ENCODE data around the gene PRPF38B.
"Not testable (repeated sequence)": the region's sequence is repeated elsewhere in the genome, so short reads cannot be mapped to it uniquely, and the experiment has no call there.

Gene PRPF38B, protein sequence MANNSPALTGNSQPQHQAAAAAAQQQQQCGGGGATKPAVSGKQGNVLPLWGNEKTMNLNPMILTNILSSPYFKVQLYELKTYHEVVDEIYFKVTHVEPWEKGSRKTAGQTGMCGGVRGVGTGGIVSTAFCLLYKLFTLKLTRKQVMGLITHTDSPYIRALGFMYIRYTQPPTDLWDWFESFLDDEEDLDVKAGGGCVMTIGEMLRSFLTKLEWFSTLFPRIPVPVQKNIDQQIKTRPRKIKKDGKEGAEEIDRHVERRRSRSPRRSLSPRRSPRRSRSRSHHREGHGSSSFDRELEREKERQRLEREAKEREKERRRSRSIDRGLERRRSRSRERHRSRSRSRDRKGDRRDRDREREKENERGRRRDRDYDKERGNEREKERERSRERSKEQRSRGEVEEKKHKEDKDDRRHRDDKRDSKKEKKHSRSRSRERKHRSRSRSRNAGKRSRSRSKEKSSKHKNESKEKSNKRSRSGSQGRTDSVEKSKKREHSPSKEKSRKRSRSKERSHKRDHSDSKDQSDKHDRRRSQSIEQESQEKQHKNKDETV

DNA sequence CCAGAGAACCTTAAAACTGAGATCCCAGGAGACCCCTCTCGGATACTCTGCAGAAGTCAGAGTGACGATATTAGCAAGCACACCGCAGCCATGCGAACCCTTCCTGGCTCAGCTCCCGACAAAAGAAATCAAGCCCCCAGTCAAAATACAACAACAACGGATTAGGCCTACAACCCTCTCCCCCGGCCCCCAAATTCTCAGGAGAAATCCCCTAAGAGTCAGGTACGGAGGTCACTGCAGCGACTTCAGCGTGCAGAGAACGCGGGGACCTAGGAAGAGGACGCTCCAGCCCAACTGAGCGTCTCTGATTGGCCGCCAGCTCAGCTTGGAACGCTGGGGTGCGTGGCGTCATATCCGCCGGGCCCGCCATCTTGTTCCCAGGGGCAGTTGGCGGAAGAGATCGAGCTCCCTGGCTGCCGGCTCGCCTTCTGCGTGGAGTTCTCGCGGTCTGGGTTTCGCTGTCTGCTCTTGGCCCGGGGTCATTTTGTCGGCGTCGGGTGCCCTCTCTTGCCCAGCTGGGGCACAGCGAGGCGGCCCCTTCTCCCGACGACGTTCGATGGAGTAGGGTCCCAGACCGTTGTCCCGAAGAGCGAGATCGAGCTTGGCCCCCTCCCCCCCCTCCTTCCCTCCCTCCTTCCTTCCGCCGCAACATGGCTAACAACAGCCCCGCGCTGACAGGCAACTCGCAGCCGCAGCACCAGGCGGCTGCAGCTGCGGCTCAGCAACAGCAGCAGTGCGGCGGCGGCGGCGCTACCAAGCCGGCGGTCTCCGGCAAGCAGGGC lies at the start of gene PRPF38B:
Gene PRPF38B, plus strand, starts transcription at position 369 of the 782 bp plus-strand sequence. Its CDS starts 282 bp downstream, at position 651.
- peak; percentile 90 to 92 for DNase-seq (ENCODE audit: low read depth in 2 of 2)

DNA sequence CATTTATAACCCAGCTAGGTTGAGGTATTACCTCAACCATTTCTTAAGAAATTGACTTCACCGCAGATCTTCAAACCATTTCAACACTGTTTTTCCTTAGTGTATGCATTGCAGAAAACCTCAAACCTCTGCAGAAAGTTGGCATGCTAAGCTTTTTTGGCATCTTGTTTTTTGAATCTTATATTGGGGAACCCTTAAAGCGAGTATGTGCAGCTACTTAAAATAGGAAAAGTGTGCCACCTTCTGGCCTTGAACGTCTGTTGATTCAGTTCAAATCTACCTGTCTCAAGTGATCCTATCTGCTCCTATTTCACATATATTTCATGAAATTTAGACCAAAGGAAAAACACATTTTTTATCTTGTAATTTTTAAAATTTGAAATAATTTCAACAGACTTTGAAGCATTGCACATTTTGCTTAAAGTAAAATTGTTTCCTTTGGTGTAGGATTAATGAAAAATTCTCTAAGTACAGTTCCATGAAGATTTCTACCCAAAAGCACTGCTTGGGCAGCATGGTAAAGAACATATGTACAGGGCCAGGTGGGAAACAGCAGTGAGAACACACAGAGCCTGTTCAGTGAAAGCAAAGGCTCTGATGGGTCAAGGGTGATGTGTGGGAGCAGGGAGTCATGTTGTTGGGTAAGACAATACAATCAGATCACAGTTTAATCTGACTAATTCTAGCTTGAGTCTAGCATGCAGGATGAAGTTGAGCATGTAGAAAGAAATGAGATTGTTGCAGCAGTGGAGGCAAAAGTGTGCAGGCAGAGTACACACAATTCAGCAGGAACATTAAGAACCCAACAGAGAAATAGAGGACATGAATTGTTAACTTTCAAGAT lies 48.4 kb upstream of the PRPF38B start:
- no peak for DNase-seq (ENCODE audit: low read depth in 2 of 2)

DNA sequence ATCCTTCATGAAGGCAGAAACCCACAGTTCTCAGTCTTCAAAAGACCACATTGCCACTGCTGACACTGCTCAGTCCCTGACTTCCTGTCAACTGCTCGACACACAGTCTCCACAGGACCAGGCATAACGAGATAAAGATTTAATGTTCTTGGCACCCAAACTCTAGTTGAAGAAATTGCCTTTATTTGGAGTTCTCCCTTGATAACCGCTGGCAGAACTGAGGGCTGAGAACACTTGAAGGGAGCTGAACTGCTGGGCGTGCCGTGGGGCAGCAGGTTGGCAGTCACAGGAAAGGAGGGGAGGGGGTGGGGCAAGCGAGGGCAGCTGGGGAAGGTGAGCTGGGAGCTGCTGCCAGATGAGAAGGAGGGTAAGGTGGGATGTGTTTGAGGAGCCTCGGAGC lies 47.1 kb upstream of the PRPF38B start:
- no peak for DNase-seq (ENCODE audit: low read depth in 2 of 2)

DNA sequence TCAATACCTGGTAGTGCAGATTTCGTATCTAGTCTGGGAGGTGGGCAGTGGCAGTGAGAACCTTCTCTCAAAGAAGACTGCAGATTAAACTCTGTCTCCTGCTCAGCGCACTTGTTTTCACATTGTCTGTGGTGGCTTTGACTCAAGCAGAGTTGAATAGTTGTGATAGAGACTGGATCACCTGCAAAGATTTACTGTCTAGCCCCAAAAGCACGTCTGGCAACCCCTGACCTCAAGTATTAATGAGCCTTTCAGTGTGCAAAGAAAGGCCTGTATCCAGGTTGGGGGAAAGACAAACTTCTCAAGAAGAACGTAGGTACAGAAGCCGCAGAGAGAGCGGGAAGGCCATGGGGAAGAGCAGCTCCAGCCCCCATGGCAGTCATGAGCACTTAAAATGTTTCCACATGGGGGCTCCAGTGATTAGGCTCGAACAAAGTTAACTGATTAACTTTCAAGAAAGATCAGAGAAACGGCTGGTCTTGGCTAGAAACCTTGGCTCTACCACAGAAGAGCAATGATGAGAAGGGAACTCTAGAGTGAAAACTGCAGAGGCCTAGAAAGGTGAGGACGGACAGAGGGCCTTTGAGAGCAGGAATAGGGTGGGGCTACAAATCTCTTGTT lies 46.4 kb upstream of the PRPF38B start:
- DNase-seq (ENCODE audit: low read depth in 2 of 2), result no peak

DNA sequence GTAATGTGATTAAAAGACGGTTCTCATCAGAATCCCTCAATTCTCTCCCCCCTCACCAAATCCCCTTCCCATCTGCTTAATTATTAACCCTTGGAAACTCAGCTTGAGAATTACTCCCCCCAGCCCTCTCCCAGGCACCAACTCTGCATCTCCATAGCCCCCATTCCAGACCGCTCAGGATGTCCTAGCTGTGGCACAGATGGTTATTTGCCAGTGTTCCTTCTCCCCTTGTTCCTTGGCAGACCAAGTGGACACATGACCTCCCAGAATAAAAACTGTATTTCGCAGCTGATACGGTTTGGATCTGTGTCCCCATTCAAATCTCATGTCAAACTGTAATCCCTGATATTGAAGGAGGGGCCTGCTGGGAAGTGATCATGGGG lies 45.9 kb upstream of the PRPF38B start:
- no peak for DNase-seq (ENCODE audit: low read depth in 2 of 2)

DNA sequence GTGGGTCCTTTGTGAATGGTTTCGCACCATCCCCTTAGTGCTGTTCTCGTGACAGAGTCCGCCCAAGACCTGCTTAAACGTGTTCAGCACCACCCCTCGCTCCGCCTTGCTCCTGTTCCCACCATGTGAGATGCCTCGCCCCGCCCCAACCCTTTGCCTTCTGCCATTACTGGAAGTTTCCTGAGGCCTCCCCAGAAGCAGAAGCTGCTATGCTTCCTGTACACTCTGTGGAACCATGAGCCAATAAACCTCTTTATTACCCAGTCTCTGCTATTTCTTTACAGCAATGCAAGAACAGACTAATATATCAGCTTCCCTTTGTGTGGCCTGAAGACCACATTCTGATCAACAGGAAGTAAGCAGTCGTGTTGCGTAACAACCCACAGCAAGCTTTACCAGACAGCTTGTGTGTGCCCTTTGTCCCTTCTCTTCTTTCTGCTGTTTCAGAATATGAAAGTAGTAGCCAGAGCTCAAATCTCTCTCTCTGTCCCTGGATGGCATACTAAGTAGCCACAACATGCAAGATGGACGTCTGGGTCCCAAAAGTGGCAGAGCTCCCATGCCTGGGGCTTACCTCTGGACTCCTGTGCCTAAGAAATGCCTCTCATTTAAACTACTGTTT lies 45.4 kb upstream of the PRPF38B start:
- peak in 1 of 2 donors; percentile 55 for DNase-seq (ENCODE audit: low read depth in 2 of 2)

DNA sequence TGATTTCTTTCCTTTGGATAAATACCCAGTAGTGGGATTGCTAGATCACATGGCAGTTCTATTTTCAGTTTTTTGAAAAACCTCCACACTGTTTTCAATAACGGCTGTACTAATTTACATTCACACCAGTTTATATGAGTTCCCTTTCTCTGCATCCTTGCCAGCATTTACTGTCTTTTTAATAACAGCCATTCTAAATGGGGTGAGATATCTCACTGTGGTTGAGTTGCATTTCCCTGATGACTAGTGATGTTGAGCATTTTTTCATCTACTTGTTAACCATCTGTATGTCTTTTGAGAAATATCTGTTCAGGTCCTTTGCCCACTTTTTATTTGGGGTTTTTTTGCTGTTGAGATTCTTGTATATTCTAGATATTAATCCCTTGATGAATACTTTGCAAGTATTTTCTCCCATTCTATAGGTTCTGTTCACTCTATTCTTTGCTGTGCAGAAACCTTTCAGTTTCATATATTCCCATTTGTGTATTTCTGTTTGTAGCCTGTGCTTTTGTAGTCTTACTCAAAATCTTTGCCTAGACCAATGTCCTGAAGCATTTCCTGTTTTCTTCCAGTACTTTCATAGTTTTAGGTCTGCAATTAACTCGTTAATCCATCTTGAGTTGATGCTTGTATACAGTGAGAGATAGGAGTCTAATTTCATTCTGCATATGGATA lies 38.5 kb upstream of the PRPF38B start:
- no peak for DNase-seq (ENCODE audit: low read depth in 2 of 2)

DNA sequence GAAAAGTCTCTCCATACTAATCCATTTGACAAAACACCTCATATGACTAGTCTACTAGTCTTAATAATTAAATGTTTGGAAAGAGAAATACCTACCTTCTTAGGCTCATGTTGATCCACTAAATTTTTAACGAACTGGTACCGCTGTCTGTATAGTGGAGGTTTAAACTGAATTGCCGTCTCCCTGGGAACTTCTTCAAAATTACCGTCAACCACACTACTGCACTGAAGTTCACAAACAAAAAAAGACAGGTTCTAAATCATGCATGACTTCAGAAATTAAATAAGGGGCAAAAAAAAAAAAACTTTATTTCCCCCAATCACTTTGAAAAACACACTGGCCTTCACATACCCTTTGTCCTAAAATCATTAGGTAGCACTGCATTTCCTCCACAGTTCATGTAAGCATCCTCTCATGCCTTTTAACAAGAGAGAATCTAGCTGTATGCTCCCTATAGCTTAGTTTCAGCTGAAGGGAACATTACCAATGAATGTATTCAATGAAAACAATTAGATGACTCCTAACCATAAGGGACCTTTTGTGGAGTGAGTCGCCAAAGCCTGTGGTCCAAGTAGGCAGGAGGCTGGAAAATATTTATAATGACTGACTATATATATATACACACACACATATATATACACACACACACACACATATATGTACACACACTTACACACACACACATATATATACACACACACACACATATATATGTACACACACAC lies 34.6 kb upstream of the PRPF38B start:
- DNase-seq (ENCODE audit: low read depth in 2 of 2), result no peak

DNA sequence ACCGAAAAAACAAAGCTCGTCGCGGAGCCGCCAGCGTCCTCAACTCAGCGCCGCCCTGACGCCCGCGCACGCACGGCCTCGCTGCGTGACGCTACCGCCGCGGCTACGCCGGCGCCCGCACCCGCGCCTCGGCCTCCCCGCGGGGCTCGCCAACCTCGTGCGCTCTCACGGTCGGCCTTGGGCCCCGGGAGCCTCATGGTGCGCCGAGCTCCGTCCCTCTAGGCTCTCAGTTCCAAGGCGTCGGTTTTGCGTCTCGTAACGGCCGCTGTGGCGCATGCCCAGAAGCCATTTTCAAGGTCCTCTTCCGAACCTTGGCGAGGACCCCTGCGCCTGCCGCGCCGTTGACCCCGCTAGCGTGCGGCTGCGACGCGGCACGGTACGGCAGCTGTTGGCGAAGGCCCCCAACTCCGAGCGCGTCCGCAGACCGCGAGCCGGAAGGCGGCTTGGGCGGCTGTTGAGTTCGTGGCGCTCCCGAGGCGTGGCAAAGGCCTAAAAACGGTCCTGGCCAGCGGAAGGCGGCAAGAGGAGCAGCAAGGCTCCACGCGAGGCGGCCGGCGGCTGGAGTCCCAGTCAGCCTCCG lies 31.0 kb upstream of the PRPF38B start, which contains the start of gene HENMT1:
Gene HENMT1, minus strand, starts transcription at position 64 of the 580 bp plus-strand sequence. CDS start 1,209 bp downstream, outside the sequence.
- DNase-seq (ENCODE audit: low read depth in 2 of 2), result peak; percentile 72 to 73

DNA sequence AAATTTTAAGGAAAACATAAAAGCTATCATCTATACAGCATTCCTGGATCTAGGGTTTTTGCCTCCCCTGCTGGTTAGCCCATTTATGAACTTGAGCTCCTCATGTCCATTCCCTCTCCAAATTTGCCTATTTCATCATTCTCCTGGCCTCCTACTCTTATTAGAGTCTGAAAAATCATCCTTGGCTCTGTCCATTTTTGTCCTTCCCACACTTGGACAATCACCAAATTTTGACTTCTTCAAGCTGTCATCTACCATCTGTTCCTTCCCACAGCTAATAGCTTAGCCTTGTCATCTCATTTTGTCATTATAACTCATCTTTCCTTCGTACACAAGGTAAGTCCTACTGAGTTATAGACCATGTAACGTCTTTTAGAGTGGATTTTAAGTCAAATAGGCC lies 29.0 kb upstream of the PRPF38B start:
- DNase-seq (ENCODE audit: low read depth in 2 of 2), result no peak

DNA sequence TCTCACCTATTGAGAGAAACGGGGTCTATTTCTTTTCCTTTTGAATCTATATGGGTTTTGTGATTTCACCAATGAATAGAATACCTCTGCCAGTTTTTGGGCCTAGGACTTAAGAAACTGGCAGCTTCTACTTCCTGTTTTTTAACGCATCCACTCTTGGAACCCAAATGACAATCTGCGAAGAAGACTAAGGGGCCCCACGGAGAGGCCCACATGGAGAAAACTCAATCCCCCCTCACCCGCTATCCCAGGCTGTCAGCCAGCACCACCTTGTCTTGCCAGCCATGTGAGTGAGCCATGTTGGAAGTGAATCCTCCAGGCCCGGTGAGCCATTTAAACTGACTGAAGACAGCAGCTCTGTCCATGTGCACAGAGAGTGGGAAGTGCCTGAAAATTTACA lies 27.6 kb upstream of the PRPF38B start:
- DNase-seq (ENCODE audit: low read depth in 2 of 2), result no peak

DNA sequence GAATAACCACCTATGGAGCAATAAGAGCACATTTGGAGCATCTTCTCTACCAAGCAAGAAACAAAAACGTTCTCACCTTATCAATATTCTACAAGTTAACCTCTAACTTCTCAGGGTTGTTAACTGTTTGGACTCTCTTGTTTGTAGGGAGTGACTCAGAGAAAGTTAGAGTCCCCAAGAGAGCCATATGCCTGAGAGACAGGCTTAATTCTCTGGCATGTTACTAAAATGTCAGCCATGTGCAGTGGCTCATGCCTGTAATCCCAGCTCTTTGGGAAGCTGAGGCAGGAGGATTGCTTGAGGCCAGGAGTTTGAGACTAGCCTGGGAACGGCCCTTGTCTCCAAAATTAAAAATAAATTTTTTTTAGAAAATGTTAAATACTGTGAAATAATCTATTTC lies 27.0 kb upstream of the PRPF38B start:
- no peak for DNase-seq (ENCODE audit: low read depth in 2 of 2)

DNA sequence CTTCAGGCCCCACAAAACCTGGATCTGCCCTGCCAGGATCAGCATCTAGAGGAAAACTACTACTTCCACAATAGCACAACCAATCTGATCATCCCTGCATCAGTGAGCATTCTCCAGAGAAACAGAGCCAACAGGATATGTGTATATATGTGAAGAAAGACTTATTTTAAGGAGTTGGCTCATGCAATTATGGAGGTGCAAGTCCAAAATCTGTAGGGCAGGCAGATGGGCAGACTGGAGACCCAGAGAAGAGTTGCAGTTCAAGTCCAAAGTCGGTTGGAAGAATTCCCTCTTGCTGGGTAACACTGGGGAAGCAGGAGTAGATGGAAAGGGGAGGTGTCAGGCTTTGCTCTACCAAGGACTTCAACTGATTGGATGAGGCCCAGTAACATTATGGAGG lies 26.3 kb upstream of the PRPF38B start:
- DNase-seq (ENCODE audit: low read depth in 2 of 2), result no peak

DNA sequence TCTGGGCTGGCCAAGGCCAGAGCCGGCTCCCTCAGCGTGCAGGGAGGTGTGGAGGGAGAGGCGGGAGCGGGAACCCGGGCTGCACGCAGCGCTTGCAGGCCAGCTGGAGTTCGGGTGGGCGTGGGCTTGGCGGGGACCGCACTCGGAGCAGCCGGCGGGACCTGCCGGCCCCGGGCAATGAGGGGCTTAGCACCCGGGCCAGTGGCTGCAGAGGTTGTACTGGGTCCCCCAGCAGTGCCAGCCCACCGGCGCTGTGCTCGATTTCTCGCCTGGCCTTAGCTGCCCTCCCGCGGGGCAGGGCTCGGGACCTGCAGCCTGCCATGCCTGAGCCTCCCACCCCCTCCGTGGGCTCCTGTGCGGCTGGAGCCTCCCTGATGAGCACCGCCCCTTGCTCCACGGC lies 24.7 kb upstream of the PRPF38B start:
- not testable (repeated sequence) for DNase-seq (ENCODE audit: low read depth in 2 of 2)

DNA sequence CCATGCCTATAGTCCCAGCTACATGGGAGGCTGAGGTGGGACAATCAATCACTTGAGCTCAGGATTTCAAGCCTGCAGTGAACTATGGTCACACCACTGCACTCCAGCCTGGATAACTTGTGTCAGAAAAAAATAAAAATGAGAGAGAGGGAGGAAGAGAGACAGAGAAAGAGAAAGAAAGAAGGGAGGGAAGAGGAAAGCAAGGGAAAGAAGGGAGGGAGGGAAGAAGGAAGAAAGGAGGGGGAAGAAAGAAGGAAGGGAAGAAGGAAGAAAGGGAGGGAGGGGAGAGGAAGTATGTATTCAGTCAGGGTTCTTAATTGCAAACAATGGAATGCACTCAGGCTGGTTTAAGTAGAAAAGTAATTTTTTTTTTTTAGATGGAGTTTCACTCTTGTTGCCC lies 23.3 kb upstream of the PRPF38B start:
- DNase-seq (ENCODE audit: low read depth in 2 of 2), result no peak

DNA sequence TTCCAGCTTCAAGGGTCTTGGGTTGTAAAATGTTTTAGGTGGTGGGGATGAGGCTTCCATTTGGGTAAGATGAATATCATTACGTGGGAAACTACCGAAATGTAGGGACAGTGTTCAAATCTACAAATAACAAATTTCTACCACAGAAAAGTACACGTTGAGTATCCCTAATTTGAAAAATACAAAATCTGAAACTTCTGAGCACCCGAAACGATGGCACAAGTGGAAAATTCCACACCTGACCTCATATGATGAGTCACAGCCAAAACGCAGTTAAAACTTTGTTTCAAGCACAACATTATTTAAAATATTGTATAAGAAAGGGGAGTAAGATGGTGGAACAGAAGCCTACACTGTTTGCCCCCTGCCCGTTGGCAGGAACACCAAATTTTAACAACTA lies 22.4 kb upstream of the PRPF38B start:
- DNase-seq (ENCODE audit: low read depth in 2 of 2), result no peak

DNA sequence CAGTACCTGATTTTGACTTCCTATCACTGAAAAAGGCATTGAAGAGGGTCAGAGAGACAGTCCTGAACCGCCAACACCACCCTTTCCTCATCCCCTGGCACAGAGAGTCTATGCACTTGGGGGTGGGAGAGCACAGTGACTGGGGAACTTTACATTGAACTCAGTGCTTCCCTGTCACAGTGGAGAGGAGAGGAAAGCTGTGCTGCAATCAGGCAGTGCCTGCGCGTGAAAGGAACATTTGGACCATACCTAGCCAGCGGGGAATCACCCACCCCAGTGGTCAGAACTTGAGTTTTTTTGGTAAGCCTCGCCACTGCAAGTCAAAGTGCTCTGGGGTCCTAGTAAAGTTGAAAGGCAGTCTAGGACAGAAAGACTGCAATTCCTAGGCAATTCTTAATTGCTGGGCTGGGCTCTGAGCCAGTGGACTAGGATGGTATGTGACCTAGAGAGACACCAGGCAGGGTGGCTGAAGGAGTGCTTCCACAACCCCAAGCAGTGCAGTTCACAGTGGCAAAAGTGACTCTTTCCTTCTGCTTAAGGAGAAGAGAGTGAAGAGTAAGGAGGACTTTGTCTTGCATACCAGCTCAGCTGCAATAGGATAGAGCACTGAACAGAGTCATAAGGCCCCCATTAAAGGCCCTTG lies 21.9 kb upstream of the PRPF38B start:
- DNase-seq (ENCODE audit: low read depth in 2 of 2), result no peak

DNA sequence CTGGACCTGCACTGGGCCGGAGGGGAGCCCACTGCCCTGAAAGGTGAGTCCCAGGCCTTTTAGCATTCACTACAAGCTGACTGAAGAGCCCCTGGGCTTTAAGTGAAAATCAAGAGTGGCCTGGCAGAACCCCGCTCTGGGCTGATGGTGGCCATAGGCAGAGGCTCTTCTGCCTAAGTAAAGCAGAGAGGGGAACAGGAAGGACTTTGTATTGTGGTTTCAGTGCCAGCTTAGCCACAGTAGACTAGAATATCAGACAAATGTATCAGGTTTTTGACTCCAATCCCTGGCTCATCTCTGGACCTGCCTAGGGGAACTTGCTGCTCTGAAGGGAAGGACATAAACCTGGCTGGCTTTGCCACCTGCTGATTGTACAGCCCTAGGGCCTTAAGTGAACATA lies 21.0 kb upstream of the PRPF38B start:
- DNase-seq (ENCODE audit: low read depth in 2 of 2), result no peak

DNA sequence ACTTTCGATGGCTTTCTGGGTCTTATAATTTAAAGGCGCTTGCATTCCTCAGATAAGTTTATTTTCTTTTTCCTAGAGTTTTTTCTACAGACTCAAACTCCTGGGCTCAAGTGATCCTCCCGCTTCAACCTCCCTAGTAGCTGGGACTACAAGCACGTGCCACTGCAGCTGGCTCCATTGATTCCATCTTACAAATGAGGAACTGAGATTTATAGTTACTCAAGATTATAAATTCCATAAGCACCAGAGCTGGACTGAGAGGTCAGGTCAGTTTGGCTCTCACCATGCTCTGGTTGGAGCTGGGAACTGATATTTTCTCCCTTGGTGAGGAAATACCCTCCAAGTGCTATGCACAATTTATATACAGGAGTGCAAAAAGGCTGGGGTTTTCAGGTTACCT lies 13.4 kb upstream of the PRPF38B start:
- DNase-seq (ENCODE audit: low read depth in 2 of 2), result no peak
